ENCODE measurements around the gene ANO7.

The ANO7 gene

DNA sequence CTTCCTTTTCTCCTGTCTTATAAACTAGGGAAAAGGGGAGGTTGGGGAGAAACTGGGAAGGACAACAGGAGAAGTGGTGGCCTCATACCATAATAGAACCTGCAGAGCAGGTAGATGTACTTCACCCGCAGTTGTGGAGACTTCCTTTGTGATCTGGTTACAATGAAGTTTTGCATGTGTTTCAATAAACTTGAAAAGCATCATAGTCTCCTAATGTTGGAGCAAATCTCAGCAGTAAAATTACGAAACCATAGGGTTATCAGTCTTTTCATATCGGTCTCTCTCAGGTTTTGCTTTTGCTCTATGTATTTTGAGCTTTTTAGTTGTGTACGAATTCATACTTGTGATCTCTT lies 30.5 kb downstream of the ANO7 start:
- Histone ChIP-seq H3K4me3 (peak overlapping the region; percentile 82), H3K27ac (no peak overlapping the region), H3K9ac (ENCODE audit: insufficient read length) (peak overlapping the region; percentile 65), H3K36me3 (ENCODE audit: insufficient read depth, low read length) (no peaks in the 10 kb centered on the region), H3K9me3 (ENCODE audit: low read depth, low read length) (no peaks in the 10 kb centered on the region; the same call in 1 of the 2 replicates)
- no peak for DNase-seq (ENCODE audit: low read depth, low spot score)
- TF ChIP-seq FOXP2 (optimal IDR thresholded peaks at IDR 0.05; ENCODE audit: control extremely low read depth, extremely low read length, insufficient read depth) (no peak), EZH2 (IDR thresholded peaks at IDR 0.05) (no peak), POLR2AphosphoS5 (IDR thresholded peaks at IDR 0.05; ENCODE audit: borderline replicate concordance, low read depth, low read length) (no peak)

GRCh38 chr2:241219856-241220356 lies 31.4 kb downstream of the ANO7 start:
- Histone ChIP-seq H3K36me3 (ENCODE audit: insufficient read depth, low read length) (no peaks in the 10 kb centered on the region; the same call in 1 of the 2 replicates), H3K4me3 (no peak overlapping the region)
- TF ChIP-seq POLR2AphosphoS5 (IDR thresholded peaks at IDR 0.05; ENCODE audit: borderline replicate concordance, low read depth, low read length) (no peak), FOXP2 (optimal IDR thresholded peaks at IDR 0.05; ENCODE audit: control extremely low read depth, extremely low read length, insufficient read depth) (no peak), EZH2 (IDR thresholded peaks at IDR 0.05) (no peak)

GRCh38 chr2:241223211-241224017 lies 34.9 kb downstream of the ANO7 start:
- no peak overlapping the region for H3K9ac ChIP-seq (ENCODE audit: insufficient read length)
- TF ChIP-seq FOXP2 (optimal IDR thresholded peaks at IDR 0.05; ENCODE audit: control extremely low read depth, extremely low read length, insufficient read depth) (no peak), EZH2 (IDR thresholded peaks at IDR 0.05) (no peak), POLR2AphosphoS5 (IDR thresholded peaks at IDR 0.05; ENCODE audit: borderline replicate concordance, low read depth, low read length) (no peak)
- no peaks in the 10 kb centered on the region; the same call in 1 of the 2 replicates for H3K9me3 ChIP-seq (ENCODE audit: low read depth, low read length)
- H3K4me3 ChIP-seq = no peak overlapping the region
- H3K27ac ChIP-seq = no peak overlapping the region
- no peak for DNase-seq (ENCODE audit: low read depth, low spot score)
- peaks cover 21% of the 10 kb centered on the region; the same call in 1 of the 2 replicates for H3K36me3 ChIP-seq (ENCODE audit: insufficient read depth, low read length)

More at GRCh38 chr2:241219856-241220356, 31.4 kb downstream of the ANO7 start:
- Histone ChIP-seq H3K9ac (ENCODE audit: insufficient read length) (no peak overlapping the region), H3K9me3 (ENCODE audit: low read depth, low read length) (no peaks in the 10 kb centered on the region; the same call in 1 of the 2 replicates), H3K27ac (no peak overlapping the region)
- DNase-seq (ENCODE audit: low read depth, low spot score) = no peak

DNA sequence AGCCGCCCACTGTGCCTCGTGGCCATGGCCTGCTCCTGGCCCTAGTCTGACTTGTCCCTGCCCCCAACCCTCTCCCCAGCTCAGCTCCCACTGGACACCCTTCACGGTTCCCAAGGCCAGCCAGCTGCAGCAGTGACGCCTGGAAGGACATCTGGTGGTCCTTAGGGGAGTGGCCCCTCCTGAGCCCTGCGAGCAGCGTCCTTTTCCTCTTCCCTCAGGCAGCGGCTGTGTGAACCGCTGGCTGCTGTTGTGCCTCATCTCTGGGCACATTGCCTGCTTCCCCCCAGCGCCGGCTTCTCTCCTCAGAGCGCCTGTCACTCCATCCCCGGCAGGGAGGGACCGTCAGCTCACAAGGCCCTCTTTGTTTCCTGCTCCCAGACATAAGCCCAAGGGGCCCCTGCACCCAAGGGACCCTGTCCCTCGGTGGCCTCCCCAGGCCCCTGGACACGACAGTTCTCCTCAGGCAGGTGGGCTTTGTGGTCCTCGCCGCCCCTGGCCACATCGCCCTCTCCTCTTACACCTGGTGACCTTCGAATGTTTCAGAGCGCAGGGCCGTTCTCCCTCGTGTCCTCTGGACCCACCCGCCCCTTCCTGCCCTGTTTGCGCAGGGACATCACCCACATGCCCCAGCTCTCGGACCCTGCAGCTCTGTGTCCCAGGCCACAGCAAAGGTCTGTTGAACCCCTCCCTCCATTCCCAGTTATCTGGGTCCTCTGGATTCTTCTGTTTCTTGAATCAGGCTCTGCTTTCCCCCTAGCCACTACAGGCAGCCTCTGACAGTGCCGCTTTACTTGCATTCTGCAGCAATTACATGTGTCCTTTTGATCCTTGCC lies 35.8 kb downstream of the ANO7 start:
- H3K9me3 ChIP-seq (ENCODE audit: low read depth, low read length) = no peaks in the 10 kb centered on the region; the same call in 1 of the 2 replicates
- H3K27ac ChIP-seq = no peak overlapping the region
- TF ChIP-seq POLR2AphosphoS5 (IDR thresholded peaks at IDR 0.05; ENCODE audit: borderline replicate concordance, low read depth, low read length) (no peak; the same call in 1 of the 2 replicates), FOXP2 (optimal IDR thresholded peaks at IDR 0.05; ENCODE audit: control extremely low read depth, extremely low read length, insufficient read depth) (no peak), EZH2 (IDR thresholded peaks at IDR 0.05) (no peak)
- DNase-seq (ENCODE audit: low read depth, low spot score) = no peak
- H3K4me3 ChIP-seq = no peak overlapping the region
- peaks cover 30% of the 10 kb centered on the region; the same call in 1 of the 2 replicates for H3K36me3 ChIP-seq (ENCODE audit: insufficient read depth, low read length)
- no peak overlapping the region for H3K9ac ChIP-seq (ENCODE audit: insufficient read length)

DNA sequence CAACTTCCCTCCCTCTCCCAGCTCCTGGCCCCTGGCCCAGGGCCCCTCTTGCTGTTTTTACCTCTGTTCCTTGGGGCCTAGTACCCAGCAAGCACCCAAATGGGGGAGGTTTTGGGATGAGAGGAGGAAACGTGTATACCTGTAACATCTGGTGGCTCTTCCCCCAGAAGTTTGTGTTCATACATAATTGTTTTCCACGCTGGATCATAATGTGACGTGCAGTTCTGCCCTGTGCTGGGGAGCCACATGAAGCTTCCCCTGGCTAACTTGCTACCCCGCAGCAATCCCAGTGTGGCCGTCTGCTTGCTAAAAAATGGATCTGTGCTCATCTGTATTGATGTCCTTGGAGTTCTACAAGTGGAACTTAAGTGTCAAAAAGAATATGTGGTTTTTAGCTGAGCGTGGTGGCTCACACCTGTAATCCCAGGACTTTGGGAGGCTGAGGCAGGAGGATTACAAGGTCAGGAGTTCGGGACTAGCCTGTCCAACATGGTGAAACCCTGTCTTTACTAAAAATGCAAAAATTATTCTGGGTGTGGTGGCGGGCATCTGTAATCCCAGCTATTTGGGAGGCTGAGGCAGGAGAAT lies 36.5 kb downstream of the ANO7 start:
- H3K4me3 ChIP-seq = no peak overlapping the region
- peaks cover 34% of the 10 kb centered on the region; the same call in 1 of the 2 replicates for H3K36me3 ChIP-seq (ENCODE audit: insufficient read depth, low read length)
- H3K9me3 ChIP-seq (ENCODE audit: low read depth, low read length) = no peaks in the 10 kb centered on the region; the same call in 1 of the 2 replicates
- no peak for DNase-seq (ENCODE audit: low read depth, low spot score)
- H3K9ac ChIP-seq (ENCODE audit: insufficient read length) = no peak overlapping the region
- TF ChIP-seq EZH2 (IDR thresholded peaks at IDR 0.05) = no peak
- TF ChIP-seq FOXP2 (optimal IDR thresholded peaks at IDR 0.05; ENCODE audit: control extremely low read depth, extremely low read length, insufficient read depth) = no peak
- no peak for TF ChIP-seq POLR2AphosphoS5 (IDR thresholded peaks at IDR 0.05; ENCODE audit: borderline replicate concordance, low read depth, low read length)
- no peak overlapping the region for H3K27ac ChIP-seq

DNA sequence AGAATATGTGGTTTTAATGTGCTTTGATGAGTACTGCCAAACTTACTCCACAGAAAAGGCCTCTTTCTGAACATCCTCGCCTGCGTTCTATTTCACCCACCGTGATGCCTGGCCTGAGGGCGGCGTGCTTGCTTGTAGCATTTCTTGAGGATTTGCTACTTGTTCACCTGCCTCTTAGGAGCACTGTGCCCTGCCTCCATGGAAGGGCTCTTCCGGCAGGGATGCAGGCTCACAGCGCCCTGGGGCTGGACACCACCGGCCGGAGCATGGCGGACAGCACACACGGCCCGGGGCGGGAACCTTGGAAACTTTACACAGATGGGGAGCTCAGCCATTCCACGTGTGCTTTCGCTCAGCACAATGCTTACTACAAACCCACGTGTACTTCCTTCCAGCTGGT lies 37.1 kb downstream of the ANO7 start:
- Histone ChIP-seq H3K9me3 (ENCODE audit: low read depth, low read length) (no peaks in the 10 kb centered on the region), H3K4me3 (no peak overlapping the region), H3K27ac (no peak overlapping the region), H3K9ac (ENCODE audit: insufficient read length) (no peak overlapping the region), H3K36me3 (ENCODE audit: insufficient read depth, low read length) (peaks cover 40% of the 10 kb centered on the region; the same call in 1 of the 2 replicates)
- TF ChIP-seq FOXP2 (optimal IDR thresholded peaks at IDR 0.05; ENCODE audit: control extremely low read depth, extremely low read length, insufficient read depth) (no peak), POLR2AphosphoS5 (IDR thresholded peaks at IDR 0.05; ENCODE audit: borderline replicate concordance, low read depth, low read length) (no peak), EZH2 (IDR thresholded peaks at IDR 0.05) (no peak)
- DNase-seq (ENCODE audit: low read depth, low spot score) = no peak

- Histone ChIP-seq H3K27ac (no peak overlapping the region), H3K9me3 (ENCODE audit: low read depth, low read length) (no peaks in the 10 kb centered on the region), H3K9ac (ENCODE audit: insufficient read length) (no peak overlapping the region), H3K36me3 (ENCODE audit: insufficient read depth, low read length) (peaks cover 44% of the 10 kb centered on the region; the same call in 1 of the 2 replicates), H3K4me3 (no peak overlapping the region)
- DNase-seq (ENCODE audit: low read depth, low spot score) = no peak
- TF ChIP-seq POLR2AphosphoS5 (IDR thresholded peaks at IDR 0.05; ENCODE audit: borderline replicate concordance, low read depth, low read length) (no peak), EZH2 (IDR thresholded peaks at IDR 0.05) (no peak), FOXP2 (optimal IDR thresholded peaks at IDR 0.05; ENCODE audit: control extremely low read depth, extremely low read length, insufficient read depth) (no peak)
Measured at GRCh38 chr2:241225983-241226382, 37.5 kb downstream of the ANO7 start.

All from SK-N-MC (cell line).